Stimulated activated CD4-positive, alpha-beta T cell treated with anti-CD3 and anti-CD28 coated beads, Interleukin-1b, Interleukin-23, amount 100 ng/mL, for 48 hours (primary cell): ENCODE data around the gene BMPER.

ENCODE experiments used
- DNase-seq: peaks from one replicate; pipeline ENCODE4 v3.0.0-alpha.2; 2020

BMPER gene

DNA sequence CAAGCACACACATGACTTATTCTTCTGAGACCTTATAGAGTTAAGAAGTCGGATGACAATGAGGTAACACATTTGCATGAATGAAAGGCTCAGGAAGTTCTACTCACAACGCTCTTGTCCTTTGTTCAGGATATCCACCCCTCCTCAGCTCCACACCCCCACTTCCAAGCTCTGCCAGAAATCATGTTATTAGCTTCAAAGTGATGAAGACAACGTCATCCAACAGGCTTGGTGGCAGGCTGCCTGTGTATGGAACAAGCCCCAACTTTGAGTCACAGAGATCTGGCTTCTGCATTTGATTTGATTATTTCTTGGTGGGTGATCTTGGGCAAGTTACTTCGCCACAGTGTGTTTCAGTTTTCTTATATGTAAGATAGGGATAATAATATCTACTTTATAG, 12.4 kb upstream of the BMPER start:
- no peak for DNase-seq

GRCh38 chr7:33893377-33893776, 12.0 kb upstream of the BMPER start:
- DNase-seq: no peak

- DNase-seq: peak; percentile 72
Measured at GRCh38 chr7:33895025-33895804, 10.1 kb upstream of the BMPER start.

GRCh38 chr7:33900501-33900900, 4.8 kb upstream of the BMPER start:
- DNase-seq: no peak

- no peak for DNase-seq
Measured at GRCh38 chr7:33901199-33901598, 4.1 kb upstream of the BMPER start.

GRCh38 chr7:33901847-33902246, 3.5 kb upstream of the BMPER start:
- DNase-seq: no peak

- DNase-seq: no peak
Measured at GRCh38 chr7:33902746-33903145, 2.6 kb upstream of the BMPER start.

DNA sequence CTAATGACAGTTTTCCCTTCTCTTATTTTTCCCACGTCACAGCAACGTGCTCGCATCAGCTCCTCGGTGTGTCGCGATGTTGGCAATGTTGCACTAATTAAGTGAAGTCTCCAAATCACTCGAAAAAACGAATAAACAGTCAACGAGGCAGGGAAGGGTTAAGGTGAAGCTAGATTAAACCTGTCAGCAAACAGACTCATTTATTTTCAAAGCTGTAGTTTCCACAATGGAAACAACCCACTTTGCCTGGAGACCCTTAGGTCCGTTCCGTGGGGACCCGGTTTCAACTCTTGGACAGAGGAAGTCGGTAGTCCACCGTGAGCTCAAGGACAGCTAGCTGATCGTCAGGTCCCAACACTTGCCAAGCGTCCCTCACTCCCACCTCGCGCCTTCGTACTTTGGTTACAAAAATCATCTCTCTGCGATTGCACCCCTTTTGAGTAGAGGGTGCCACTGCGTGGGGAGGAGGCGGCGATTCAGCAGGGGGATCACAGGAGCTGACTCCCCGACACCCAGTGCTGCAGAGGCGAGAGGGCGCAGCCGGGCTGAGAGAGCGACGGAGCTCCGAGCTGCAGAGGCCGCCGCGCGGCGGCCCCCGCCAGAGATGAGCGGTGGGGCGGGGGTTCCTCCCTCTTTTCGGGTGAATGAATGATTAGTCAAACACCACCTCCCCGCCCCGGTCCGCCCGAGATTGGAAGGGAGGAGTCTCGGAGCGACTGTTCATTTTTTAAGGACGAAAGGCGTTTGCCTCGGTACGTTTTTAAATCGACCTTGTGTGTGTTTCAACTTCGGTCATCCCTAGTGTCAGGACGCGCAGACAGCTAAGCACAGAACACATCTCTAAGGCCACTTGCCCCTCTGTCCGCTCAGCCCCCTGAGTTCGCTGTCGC, 1.3 kb upstream of the BMPER start:
- DNase-seq: peak; percentile 39

- peak; percentile 2 for DNase-seq
Measured at GRCh38 chr7:33904681-33905388, 504 bp upstream of the BMPER start.

GRCh38 chr7:33906697-33907096, 1.4 kb downstream of the BMPER start:
- DNase-seq: no peak

GRCh38 chr7:33907625-33908024, 2.3 kb downstream of the BMPER start:
- DNase-seq: no peak

- no peak for DNase-seq
Measured at GRCh38 chr7:33909318-33909717, 4.0 kb downstream of the BMPER start.

DNA sequence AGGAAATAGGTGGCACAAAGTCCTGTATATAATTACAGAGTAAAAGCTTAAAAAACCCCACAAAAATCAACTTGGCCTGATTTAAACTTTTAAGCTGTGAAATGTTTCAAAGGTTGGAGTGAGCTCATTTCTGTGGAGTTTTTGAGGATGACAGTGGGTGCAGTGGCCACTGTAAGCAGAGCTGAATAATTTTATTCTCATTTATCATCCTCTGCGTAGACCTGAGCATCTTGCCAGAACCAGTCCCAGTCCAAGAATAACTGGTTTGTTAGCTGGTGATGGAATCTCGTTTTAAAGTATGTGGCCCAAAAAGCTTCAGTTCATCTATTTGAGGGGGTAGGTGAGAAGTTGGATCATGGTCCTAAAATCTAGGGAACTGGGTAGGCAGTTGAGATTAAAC, 4.4 kb downstream of the BMPER start:
- DNase-seq: no peak

- no peak for DNase-seq
Measured at GRCh38 chr7:33910756-33911155, 5.4 kb downstream of the BMPER start.

DNA sequence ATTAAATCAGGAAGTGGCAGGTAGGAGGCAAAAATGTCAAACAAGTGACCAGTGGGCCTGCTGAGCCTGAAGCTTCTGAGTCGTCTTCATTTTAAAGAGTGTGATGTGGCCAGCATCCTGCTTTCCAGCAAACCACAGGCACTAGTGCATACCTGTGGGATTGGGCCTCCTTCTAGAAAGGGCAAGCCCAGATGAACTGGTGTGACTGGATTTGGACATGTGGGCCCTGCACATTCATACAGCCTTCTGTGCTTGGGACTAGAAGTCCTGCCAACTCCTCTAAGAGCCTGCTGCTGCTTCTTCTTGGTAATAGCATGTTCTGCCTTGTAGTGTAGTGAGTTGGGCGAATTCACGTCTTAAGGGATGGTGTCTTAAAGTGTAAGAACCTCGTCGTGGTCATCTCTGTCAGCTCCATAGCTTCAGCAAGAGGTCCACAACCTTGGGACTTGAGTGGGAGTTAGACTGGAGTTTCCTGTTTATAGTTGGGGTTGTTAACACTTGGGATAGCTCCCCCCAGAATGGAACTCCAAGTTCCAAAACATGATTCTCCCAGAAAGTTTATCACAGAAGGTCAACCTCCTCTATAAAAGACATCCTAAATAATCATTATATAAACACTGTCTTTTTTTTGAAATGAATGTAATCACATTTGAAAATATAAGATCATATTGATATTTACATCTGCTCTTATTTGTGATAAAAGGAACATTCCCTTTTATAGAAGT, 11.2 kb downstream of the BMPER start:
- DNase-seq: no peak

GRCh38 chr7:33917661-33918060, 12.3 kb downstream of the BMPER start:
- no peak for DNase-seq

- DNase-seq: no peak
Measured at GRCh38 chr7:33918438-33919143, 13.3 kb downstream of the BMPER start.

- no peak for DNase-seq
Measured at GRCh38 chr7:33919449-33919848, 14.1 kb downstream of the BMPER start.

GRCh38 chr7:33921216-33921938, 16.0 kb downstream of the BMPER start:
- no peak for DNase-seq

DNA sequence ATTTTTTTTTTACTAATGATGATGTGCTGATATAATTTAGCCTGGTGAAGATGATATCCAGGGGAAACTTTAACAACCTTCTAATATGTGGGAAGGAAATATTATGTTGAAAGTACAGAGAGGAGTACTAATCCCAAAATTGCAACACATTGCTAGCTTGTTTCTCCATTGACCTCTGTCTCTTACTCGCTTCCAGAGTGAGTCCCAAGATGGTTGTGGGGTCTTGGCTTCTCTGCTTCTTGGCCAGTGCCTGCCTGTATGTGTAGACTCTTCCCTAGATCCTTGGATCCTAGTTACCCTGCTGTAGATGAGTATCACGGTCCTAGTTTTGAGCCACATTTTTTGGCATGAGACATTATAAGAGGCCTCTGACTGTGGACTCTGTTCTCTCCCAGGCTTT, 17.5 kb downstream of the BMPER start:
- no peak for DNase-seq

- DNase-seq: no peak
Measured at GRCh38 chr7:33923440-33924229, 18.3 kb downstream of the BMPER start.
